Measurements from ENCODE around the gene CD68.
"Not testable (repeated sequence)": the region's sequence is repeated elsewhere in the genome, so short reads cannot be mapped to it uniquely, and the experiment has no call there.

Gene CD68

GRCh38 chr17:7613769-7614424 lies 34.5 kb downstream of the CD68 start:
- no peak for DNase-seq

- peak; percentile 85 to 100 (median 99) for DNase-seq
These were observed 35.2 kb downstream of the CD68 start, which contains the start of gene FXR2 for GRCh38 chr17:7614425-7615264. TSS of gene FXR2 (minus strand) at chr17:7614897. CDS start at chr17:7614532, 365 bp downstream.

DNA sequence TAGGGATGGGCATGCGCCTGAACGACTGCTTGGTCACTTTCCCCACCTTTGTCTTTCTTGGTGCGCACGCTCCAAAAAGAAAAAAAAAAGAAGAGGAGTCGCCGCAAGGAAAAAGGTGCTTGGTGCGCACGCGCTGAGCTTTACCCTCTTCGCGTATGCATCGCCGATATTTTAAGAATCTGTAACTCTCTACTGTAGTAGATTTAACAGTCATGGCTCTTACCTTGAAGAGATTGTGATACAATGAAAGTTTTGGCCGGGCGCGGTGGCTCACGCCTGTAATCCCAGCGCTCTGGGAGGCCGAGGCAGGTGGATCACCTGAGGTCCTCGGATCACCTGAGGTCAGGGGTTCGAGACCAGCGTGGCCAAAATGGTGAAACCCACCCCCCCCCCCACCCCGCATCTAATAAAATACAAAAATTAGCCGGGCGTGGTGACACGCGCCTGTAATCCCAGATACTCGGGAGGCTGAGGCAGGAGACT lies 35.9 kb downstream of the CD68 start:
- DNase-seq, result peak in 1 of 51 donors; percentile 20

DNA sequence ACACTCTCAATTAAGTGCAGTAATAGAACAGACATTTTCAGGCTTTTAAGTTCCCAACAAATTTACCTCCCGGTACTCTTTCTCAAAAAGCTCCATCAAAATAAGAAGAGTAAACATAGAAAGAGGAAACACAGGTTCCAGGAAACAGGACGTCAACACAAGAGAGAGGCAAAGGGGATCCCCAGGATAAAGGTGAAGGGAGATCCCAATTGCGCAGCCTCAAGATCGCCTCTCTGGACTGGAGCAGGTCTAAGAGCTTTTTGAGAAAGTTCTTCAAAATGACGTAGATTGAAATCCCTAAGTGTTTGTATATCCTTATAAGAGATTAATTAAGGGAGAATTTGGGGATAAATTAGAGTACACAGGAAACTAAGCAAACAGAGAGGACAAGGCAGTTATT lies 39.2 kb downstream of the CD68 start:
- DNase-seq, result no peak

DNA sequence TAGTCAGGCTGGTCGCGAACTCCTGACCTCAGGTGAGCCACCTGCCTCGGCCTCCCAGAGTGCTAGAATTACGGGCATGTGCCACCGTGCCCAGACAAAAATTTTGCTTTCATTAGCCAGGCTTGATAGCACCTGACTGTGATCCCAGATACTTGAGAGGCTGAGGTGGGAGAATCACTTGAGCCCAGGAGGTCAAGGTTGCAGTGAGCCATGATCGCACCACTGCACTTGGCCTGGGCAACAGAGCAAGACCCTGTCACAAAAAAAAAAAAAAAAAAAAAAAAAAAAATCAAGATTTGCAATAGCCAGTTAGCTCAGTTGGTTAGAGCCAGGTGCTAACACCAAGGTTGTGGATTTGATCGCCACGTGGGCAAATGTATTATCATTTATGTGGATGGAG lies 41.4 kb downstream of the CD68 start:
- DNase-seq, result no peak

DNA sequence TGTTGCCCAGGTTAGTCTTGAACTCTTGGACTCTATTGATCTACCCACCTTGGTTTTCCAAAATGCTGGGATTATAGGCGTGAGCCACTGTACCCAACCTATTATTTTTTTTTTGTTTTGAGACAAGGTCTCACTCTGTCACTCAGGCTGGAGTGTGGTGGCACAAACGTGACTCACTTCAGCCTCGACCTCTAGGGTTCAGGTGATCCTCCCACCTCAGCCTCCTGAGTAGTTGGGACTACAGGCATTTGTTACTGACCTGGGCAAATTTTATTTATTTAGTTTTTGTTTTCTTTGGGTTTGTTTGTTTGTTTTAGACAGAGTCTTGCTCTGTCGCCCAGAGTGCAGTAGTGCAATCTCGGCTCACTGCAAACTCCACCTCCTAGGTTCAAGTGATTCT lies 44.2 kb downstream of the CD68 start:
- DNase-seq, result no peak

GRCh38 chr17:7625749-7626148 lies 46.3 kb downstream of the CD68 start:
- DNase-seq, result not testable (repeated sequence)

DNA sequence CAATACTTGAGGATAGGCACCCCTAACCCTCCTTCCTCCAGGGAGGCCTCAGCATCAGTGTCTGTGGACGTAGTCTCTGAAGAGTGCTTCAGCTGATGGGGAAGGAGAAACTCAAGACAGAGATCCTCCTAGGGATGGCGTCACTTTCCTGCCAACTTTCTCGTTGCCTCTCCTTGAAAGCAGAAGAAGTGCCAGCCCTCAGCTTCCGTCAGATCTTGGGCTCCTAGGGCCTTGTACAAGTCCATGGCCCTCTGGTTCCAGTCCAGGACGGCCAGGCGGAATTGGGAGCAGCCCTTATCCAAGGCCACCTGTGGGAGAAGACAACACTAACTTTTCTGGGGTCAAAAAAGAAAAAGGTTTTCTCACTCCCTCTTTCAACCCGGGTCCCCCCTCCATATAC lies 46.9 kb downstream of the CD68 start:
- DNase-seq, result peak in 6 of 51 donors; percentile 5 to 17 (median 8)

DNA sequence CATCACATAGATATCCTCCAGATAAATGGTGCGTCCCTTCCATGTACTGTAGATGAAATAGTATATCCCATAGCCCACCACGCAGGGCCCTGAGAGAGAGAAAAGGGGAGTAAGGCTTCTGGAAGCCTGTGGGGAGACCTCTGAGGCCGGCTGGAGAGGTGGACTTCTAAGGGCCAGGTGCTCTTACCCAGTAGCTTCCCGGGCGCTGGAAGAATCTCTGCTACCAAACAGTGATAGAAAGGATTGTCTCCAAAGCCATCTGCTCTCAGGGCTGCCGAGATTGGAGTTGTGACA lies 47.5 kb downstream of the CD68 start:
- no peak for DNase-seq

DNA sequence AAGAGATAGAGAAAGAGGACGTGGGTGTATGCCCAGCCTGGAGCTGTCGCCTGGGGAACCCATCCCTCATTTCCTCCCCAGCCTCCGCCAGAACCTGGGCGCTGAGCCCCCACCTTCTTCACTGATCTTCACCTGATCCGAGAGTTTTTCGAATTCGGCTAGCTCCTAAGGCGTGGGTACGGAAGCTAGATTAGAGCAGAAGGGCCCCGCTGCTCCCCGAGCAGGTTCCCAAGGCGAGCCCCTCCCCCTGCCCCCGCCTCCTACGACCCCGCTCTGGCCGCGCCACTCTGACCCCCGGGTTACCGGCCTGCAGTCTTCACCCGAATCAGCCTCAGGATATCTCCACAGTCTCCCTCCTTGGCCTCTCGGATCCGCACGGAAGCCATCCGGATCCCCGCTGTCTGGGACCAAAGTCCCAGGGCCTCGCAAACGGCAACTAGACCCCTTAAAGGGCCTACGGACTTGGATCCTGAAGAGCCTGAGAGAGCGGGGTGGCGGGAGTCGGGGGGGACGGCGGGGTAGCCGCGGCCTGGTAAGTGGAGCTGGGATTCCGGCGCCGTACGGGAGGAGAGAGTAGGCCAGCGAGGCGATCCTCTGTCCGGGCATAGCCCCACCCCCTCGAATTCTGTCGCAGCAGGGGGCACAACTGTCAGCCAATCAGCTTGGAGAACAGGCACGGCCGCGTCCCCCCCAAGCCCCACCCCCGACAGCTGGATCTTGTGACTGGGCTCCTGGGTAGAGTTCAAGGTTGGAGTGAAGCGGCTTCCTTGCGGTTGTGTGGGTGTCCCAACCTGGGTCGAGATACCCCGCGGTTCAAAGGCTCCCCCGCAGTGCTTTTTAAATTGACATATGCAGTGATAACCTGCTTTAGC lies 48.0 kb downstream of the CD68 start, which contains the start of gene SAT2:
Gene SAT2, minus strand, starts transcription at position 572 of the 872 bp plus-strand sequence. Its CDS starts 186 bp downstream, at position 386.
- peak; percentile 60 to 96 (median 91) for DNase-seq

DNA sequence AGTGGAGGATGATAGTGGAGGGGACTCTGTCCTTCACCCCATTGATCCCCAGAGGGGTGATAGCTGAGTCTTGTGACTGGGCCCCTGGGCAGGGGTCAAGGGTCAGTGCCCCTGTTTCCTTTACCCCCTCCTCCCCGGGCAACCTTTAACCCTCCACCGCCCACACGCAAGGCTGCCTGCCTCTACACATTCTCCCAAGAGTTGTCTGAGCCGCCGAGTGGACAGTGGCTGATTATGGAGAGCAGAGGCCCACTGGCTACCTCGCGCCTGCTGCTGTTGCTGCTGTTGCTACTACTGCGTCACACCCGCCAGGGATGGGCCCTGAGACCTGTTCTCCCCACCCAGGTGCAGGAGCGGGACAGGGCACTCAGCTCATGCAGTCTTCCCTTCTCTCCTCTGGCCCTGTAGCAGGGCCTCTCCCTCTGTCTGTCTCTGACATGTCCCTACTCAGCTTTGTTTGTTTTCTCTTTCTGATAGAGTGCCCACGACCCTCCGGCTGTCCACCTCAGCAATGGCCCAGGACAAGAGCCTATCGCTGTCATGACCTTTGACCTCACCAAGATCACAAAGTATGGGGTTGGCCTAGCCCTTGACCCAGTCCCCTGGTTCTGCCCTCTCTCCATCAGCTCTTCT lies 50.6 kb downstream of the CD68 start, which contains the start of gene SHBG:
Gene SHBG, plus strand, starts transcription at position 197 of the 633 bp plus-strand sequence. Its CDS starts 38 bp downstream, at position 235.
- DNase-seq, result no peak

Data from hypothalamus (tissue), 51 donors.